PC-9 (cell line): ENCODE data around the gene EPHB1. TPM values are rescaled to one million over a fixed set of nuclear protein-coding genes. Genes with fewer than 3 reads are reported as not detected.

ENCODE experiments used
- BruUV-seq: library from RNA; stranded (reverse); fragments of 400-500 nt; replicated peaks from 2 replicates; lab custom pipeline; 2021; lab: Mats Ljungman, UMichigan
- CTCF ChIA-PET: fragments of 300-600 bp; sonication (Branson Sonifier 250); formaldehyde crosslinking; loops from one replicate; lab custom pipeline; 2022; ENCODE audit warnings: antibody characterized with exemption; lab: Charles Lee
- POLR2A ChIA-PET: fragments of 300-600 bp; sonication (Branson Sonifier 250); formaldehyde crosslinking; loops from one replicate; lab custom pipeline; 2022; ENCODE audit warnings: antibody characterized with exemption; ENCODE audit not compliant: unreplicated experiment; lab: Charles Lee
- DNase-seq, 2 experiments: peaks; one replicate each; pipeline versions ENCODE4 v3.0.0 to v3.0.0-alpha.2; 2015 to 2022; ENCODE audit warnings: mixed read lengths in 1 of 2
- H2AFZ ChIP-seq: fragments of 200-600 bp; sonication (generic); 2 replicates; pipeline ENCODE4 v1.8.1; 2017; ENCODE audit warnings: antibody characterized with exemption
- H3F3A ChIP-seq: fragments of 200-600 bp; sonication (generic); 2 replicates; pipeline ENCODE4 v1.8.1; 2017; ENCODE audit warnings: antibody characterized with exemption, mild to moderate bottlenecking, low read depth; ENCODE audit not compliant: insufficient read depth
- H3K27ac ChIP-seq: fragments of 200-600 bp; sonication (generic); 2 replicates; pipeline ENCODE4 v1.6.1; 2016; ENCODE audit warnings: mixed run types
- H3K27me3 ChIP-seq: fragments of 200-600 bp; sonication (generic); 2 replicates; pipeline ENCODE4 v1.6.1; 2016; ENCODE audit warnings: low read depth, mixed run types; ENCODE audit not compliant: insufficient read depth
- H3K36me3 ChIP-seq: fragments of 200-600 bp; sonication (generic); 2 replicates; pipeline ENCODE4 v1.6.1; 2016; ENCODE audit warnings: low read depth, mixed run types
- H3K4me1 ChIP-seq: fragments of 200-600 bp; sonication (generic); replicated peaks from 2 replicates; pipeline ENCODE4 v1.6.1; 2016; ENCODE audit warnings: mixed run types; ENCODE audit not compliant: insufficient read depth
- H3K4me2 ChIP-seq: fragments of 200-600 bp; sonication (generic); 2 replicates; pipeline ENCODE4 v1.6.1; 2017; ENCODE audit warnings: mixed run types
- H3K4me3 ChIP-seq: fragments of 200-600 bp; sonication (generic); 2 replicates; pipeline ENCODE4 v1.6.1; 2016; ENCODE audit warnings: mixed run types
- H3K79me2 ChIP-seq: fragments of 200-600 bp; sonication (generic); 2 replicates; pipeline ENCODE4 v1.6.1; 2017; ENCODE audit warnings: low read depth, mixed run types
- H3K9me2 ChIP-seq: fragments of 200-600 bp; sonication (generic); 2 replicates; pipeline ENCODE4 v1.8.1; 2017; ENCODE audit warnings: mild to moderate bottlenecking; ENCODE audit not compliant: insufficient read depth
- H3K9me3 ChIP-seq: fragments of 200-600 bp; sonication (generic); 2 replicates; pipeline ENCODE4 v1.8.1; 2016; ENCODE audit warnings: low read depth; ENCODE audit not compliant: insufficient read depth
- H4K20me1 ChIP-seq: fragments of 200-600 bp; sonication (generic); 2 replicates; pipeline ENCODE4 v1.8.1; 2017; ENCODE audit not compliant: insufficient read depth
- CTCF ChIP-seq: fragments of 200-600 bp; sonication (generic); conservative IDR thresholded peaks from 2 replicates; pipeline ENCODE4 v1.6.1; 2017; ENCODE audit warnings: mixed run types, antibody characterized with exemption, mild to moderate bottlenecking, moderate library complexity
- EZH2 ChIP-seq: fragments of 200-600 bp; sonication (generic); IDR thresholded peaks from 2 replicates; pipeline ENCODE4 v1.8.0; 2017; ENCODE audit warnings: antibody characterized with exemption, low read depth
- intact Hi-C: fragments of 100-400 bp; cut with micrococcal nuclease; formaldehyde crosslinking; loops from one replicate; pipeline ENCODE4 v1.10.0; 2022; ENCODE audit not compliant: unreplicated experiment
- total RNA-seq: library from RNA; stranded (reverse); gene quantifications from 2 replicates; pipeline ENCODE4 v1.2.3, GENCODE V29; 2021

The EPHB1 gene
- total RNA-seq, 1 experiment from 2014 or later, result 0.15 TPM

- no TSS peak for BruUV-seq
- Histone ChIP-seq H3K4me3 (no peak overlapping the region), H3K4me1 (no peaks in the 10 kb centered on the region), H3K9me3 (no peaks in the 10 kb centered on the region), H3F3A (no peaks in the 10 kb centered on the region), H3K9me2 (no peaks in the 10 kb centered on the region), H3K4me2 (no peak overlapping the region), H4K20me1 (no peaks in the 10 kb centered on the region), H2AFZ (no peak overlapping the region), H3K79me2 (no peaks in the 10 kb centered on the region), H3K27ac (no peak overlapping the region), H3K36me3 (no peaks in the 10 kb centered on the region), H3K27me3 (peaks cover 72% of the 10 kb centered on the region)
- no peak for DNase-seq
- intact Hi-C loops, result no loop called here
- ChIA-PET POLR2A (no interaction called here), CTCF (no interaction called here)
- TF ChIP-seq EZH2 (no peak), CTCF (no peak)
Measured at GRCh38 chr3:134809427-134810051, 14.5 kb downstream of the EPHB1 start.

GRCh38 chr3:134810052-134810435 is 15.0 kb downstream of the EPHB1 start:
- intact Hi-C loops, result no loop called here
- no peaks in the 10 kb centered on the region for H3K4me1 ChIP-seq
- POLR2A ChIA-PET, result no interaction called here
- no peaks in the 10 kb centered on the region for H3K9me2 ChIP-seq
- no peak overlapping the region for H3K27ac ChIP-seq
- no peaks in the 10 kb centered on the region for H3K36me3 ChIP-seq
- peaks cover 69% of the 10 kb centered on the region for H3K27me3 ChIP-seq
- H3K4me3 ChIP-seq, result no peak overlapping the region
- no peaks in the 10 kb centered on the region for H3K9me3 ChIP-seq
- TF ChIP-seq CTCF (no peak), EZH2 (no peak)
- CTCF ChIA-PET, result no interaction called here
- H3F3A ChIP-seq, result no peaks in the 10 kb centered on the region
- H3K4me2 ChIP-seq, result no peak overlapping the region
- BruUV-seq, result no TSS peak
- DNase-seq, result no peak
- no peak overlapping the region for H2AFZ ChIP-seq
- no peaks in the 10 kb centered on the region for H3K79me2 ChIP-seq
- no peaks in the 10 kb centered on the region for H4K20me1 ChIP-seq

- Histone ChIP-seq H3K4me1 (no peaks in the 10 kb centered on the region), H3K9me3 (no peaks in the 10 kb centered on the region), H3K27me3 (peaks cover 66% of the 10 kb centered on the region), H3K27ac (no peak overlapping the region), H3K4me3 (no peak overlapping the region), H3F3A (no peaks in the 10 kb centered on the region), H3K79me2 (no peaks in the 10 kb centered on the region), H3K4me2 (no peak overlapping the region), H3K36me3 (no peaks in the 10 kb centered on the region), H3K9me2 (no peaks in the 10 kb centered on the region), H4K20me1 (no peaks in the 10 kb centered on the region), H2AFZ (no peak overlapping the region)
- no peak for DNase-seq
- ChIA-PET POLR2A (no interaction called here), CTCF (no interaction called here)
- no peak for TF ChIP-seq EZH2
- no peak for TF ChIP-seq CTCF
- intact Hi-C loops, result no loop called here
- BruUV-seq, result no TSS peak
Measured at GRCh38 chr3:134810850-134811249, 15.8 kb downstream of the EPHB1 start.
